KOPT-K1 (cell line): Measurements from ENCODE around the gene FLNC.

Experiments used
- H3K27ac ChIP-seq: fragments of 200-600 bp; sonication (generic); 2 replicates; pipeline ENCODE4 v1.5.1; 2016; ENCODE audit warnings: antibody characterized with exemption, mild to moderate bottlenecking, low read depth, low read length; ENCODE audit not compliant: poor library complexity, severe bottlenecking
- H3K36me3 ChIP-seq: fragments of 200-600 bp; sonication (generic); 2 replicates; pipeline ENCODE4 v1.5.1; 2017; ENCODE audit warnings: antibody characterized with exemption, mild to moderate bottlenecking, low read length, moderate library complexity; ENCODE audit not compliant: insufficient read depth
- H3K9me3 ChIP-seq: fragments of 200-600 bp; sonication (generic); 2 replicates; pipeline ENCODE4 v1.5.1; 2017; ENCODE audit warnings: antibody characterized with exemption, low read length, mild to moderate bottlenecking; ENCODE audit not compliant: insufficient read depth, poor library complexity, severe bottlenecking

Gene FLNC

GRCh38 chr7:128890306-128891109, 60.3 kb downstream of the FLNC start:
- H3K27ac ChIP-seq = no peak overlapping the region
- no peaks in the 10 kb centered on the region for H3K36me3 ChIP-seq
- no peaks in the 10 kb centered on the region for H3K9me3 ChIP-seq

GRCh38 chr7:128891110-128891941, 61.1 kb downstream of the FLNC start:
- Histone ChIP-seq H3K9me3 (no peaks in the 10 kb centered on the region), H3K27ac (no peak overlapping the region), H3K36me3 (no peaks in the 10 kb centered on the region)

GRCh38 chr7:128891942-128892269, 61.7 kb downstream of the FLNC start:
- no peaks in the 10 kb centered on the region for H3K36me3 ChIP-seq
- no peak overlapping the region for H3K27ac ChIP-seq
- no peaks in the 10 kb centered on the region for H3K9me3 ChIP-seq

GRCh38 chr7:128892521-128893250, 62.5 kb downstream of the FLNC start:
- Histone ChIP-seq H3K27ac (no peak overlapping the region), H3K9me3 (no peaks in the 10 kb centered on the region)

GRCh38 chr7:128893251-128894100, 63.3 kb downstream of the FLNC start:
- no peak overlapping the region for H3K27ac ChIP-seq
- H3K36me3 ChIP-seq = no peaks in the 10 kb centered on the region
- peaks cover 5% of the 10 kb centered on the region for H3K9me3 ChIP-seq

More at GRCh38 chr7:128892521-128893250, 62.5 kb downstream of the FLNC start:
- no peaks in the 10 kb centered on the region for H3K36me3 ChIP-seq

GRCh38 chr7:128894101-128894440, 63.9 kb downstream of the FLNC start:
- peaks cover 10% of the 10 kb centered on the region for H3K9me3 ChIP-seq
- no peaks in the 10 kb centered on the region for H3K36me3 ChIP-seq
- no peak overlapping the region for H3K27ac ChIP-seq

- Histone ChIP-seq H3K36me3 (no peaks in the 10 kb centered on the region), H3K9me3 (peaks cover 22% of the 10 kb centered on the region)
Measured at GRCh38 chr7:128895320-128895719, 65.1 kb downstream of the FLNC start.

GRCh38 chr7:128899392-128899791, 69.2 kb downstream of the FLNC start:
- H3K36me3 ChIP-seq = no peaks in the 10 kb centered on the region
- H3K9me3 ChIP-seq = peaks cover 23% of the 10 kb centered on the region
- H3K27ac ChIP-seq = no peak overlapping the region

More at GRCh38 chr7:128895320-128895719, 65.1 kb downstream of the FLNC start:
- H3K27ac ChIP-seq = no peak overlapping the region

GRCh38 chr7:128900237-128900636, 70.0 kb downstream of the FLNC start:
- Histone ChIP-seq H3K9me3 (peaks cover 23% of the 10 kb centered on the region), H3K27ac (no peak overlapping the region), H3K36me3 (no peaks in the 10 kb centered on the region)

GRCh38 chr7:128902761-128903585, 72.8 kb downstream of the FLNC start:
- Histone ChIP-seq H3K9me3 (peaks cover 23% of the 10 kb centered on the region), H3K36me3 (no peaks in the 10 kb centered on the region), H3K27ac (no peak overlapping the region)

GRCh38 chr7:128903621-128904361, 73.6 kb downstream of the FLNC start:
- H3K27ac ChIP-seq = no peak overlapping the region
- H3K9me3 ChIP-seq = peaks cover 16% of the 10 kb centered on the region
- no peaks in the 10 kb centered on the region for H3K36me3 ChIP-seq

- Histone ChIP-seq H3K9me3 (peaks cover 8% of the 10 kb centered on the region), H3K36me3 (no peaks in the 10 kb centered on the region), H3K27ac (no peak overlapping the region)
Measured at GRCh38 chr7:128904381-128905197, 74.4 kb downstream of the FLNC start.
